Mesenteric fat pad (tissue), 1 donor: ENCODE measurements around the gene MUC5AC. TPM values are rescaled to one million over a fixed set of nuclear protein-coding genes. Genes with fewer than 3 reads are reported as not detected.

Source experiments
- DNase-seq: peaks from one replicate; pipeline ENCODE4 v3.0.0-alpha.2; 2020; ENCODE audit warnings: low spot score
- total RNA-seq: library from RNA; stranded (reverse); fragmentation: NEBNext Ultra II Directional; extraction: Animal tissue kit (Norgen Biotek cat#: 25700); gene quantifications from one replicate; pipeline ENCODE4 v1.2.1, GENCODE V29; 2021
- donor health status: DM: yes; HTN: yes; CAD: no.

MUC5AC gene
- total RNA-seq, 1 donor from 2014 or later, result not detected

DNA sequence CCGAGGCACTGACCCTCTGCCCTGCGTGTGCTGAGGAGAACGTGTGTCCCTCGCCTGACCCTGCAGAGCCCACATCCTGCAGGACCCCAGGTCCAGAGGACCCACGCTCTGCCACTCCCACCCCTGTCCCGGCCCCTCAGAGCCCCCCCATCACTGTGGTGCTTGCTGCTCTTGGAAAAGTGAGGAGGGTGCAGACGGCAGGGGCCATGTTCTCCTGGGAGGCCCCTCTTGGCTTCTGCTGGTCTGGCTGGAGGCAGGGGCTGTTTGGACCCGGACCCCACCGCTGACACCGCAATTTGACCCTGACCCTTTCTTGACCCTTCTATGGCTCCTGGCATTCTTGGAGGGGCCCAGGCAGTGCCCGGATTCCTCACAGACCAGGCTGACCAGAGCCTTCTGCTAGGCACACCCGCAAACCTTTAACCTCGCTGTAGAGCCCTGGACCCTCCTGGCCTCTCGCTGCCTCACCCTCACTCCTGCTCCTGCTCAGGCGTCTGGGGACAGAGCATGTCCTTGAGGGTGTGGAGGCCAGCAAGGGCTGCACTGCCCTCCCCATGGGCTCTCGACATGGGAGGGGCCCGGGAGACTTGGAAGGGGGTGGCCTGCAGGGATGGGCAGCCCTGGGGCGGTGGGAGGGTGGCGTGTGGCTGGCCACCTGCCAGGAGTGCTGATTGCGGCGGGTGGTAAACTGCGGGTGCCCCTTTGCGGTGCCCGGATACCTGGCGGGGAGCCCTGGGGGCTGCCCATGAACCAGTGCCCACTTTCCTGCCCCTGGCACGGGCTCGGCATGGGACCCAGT is 37.0 kb upstream of the MUC5AC start:
- no peak for DNase-seq

DNA sequence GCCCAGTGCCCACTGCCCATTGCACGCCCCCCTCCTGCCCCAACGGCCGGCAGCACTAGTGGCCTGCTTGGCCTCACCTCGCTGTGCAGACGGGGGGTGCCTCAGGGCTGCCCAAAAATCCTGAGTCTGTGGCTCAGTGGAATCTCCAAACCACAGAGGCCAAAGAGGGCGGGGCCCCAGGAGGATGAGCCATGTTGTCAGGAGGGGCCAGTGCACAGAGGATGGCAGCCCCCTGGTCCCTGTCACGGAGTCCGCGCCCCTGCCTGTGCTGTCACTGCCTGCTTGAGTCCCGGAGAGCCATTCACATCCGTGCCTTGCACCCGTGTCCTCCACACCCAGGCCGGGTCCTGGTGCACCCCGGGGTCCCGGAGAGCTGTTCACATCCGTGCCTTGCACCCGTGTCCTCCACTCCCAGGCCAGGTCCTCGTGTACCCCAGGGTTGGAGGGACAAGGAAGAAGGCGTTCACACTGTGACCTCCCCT is 36.4 kb upstream of the MUC5AC start:
- no peak for DNase-seq

DNA sequence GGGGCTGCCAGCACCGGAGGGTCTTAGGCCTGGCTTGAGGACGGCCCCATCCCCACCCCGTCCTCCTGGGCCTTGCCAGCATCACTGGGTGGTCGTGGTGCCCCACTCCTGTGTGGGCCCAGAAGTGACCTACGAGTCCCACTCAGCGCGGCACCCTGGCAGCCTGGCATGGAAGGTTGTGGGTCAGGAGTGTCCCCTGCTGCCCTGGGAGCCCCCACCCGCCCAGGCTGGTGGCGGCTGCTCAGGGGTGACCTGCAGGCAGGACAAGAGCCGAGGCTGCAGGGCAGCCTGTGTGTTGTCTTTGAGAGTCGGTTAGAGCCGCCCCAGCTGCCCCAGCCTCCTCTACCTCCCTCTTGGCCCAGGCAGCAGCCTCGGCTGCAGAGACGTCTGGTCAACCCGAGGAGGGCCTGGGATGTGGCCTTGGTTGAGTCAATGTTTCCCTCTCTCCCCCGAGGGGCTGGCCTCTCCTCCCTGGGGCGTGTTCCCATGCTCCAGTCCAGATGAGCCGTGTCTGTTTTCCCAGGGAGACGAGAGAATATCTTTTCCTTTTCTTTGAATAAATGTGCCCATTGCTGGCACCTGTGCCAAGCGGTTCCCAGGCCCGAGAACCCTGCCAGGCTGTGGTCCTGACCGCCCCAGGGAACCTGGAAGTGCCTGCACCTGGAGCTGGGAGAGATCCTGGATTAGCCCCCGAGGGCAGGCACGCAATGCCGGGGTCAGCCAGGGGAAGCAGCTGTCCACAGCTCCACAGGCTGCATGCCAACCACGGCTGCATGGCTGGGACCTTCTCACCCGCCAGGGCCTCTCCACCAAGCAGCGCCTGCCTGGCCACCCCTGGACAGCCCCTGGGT is 35.7 kb upstream of the MUC5AC start:
- no peak for DNase-seq

DNA sequence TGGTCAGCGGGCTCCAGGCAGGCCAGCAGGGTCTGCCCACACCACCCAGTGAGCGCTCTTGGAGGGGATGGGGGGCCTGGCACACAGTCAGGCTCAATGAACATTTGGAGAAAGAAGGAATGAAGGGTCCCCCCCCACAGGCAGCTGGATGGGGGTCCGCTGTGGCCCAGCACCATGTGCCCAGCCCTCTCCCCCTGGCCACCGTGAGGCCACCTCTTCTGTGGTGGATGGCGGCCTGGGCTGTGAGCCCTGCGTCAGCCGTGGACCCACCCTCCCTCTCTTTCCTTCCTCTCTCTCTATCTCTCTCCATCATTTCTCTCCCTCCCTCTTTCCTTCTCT is 35.1 kb upstream of the MUC5AC start:
- DNase-seq, result no peak

DNA sequence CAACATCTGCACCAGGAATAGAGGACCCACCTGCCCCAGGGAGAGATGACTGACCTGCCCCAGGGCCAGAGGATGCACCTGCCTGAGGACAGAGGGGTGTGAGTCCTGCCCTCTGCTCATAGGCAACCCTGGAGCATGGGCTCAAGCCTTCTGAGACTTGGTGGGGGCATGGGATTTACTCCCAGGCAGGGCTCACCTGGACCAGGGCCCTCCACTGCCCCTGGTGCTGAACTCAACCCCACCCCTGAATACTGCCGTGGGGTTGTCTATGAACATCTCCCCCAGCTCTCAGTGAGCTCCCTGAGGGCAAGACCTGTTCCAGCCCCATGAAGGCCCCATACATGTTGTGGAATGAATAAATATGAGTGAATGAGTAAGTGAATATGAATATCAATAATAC is 33.8 kb upstream of the MUC5AC start:
- no peak for DNase-seq

DNA sequence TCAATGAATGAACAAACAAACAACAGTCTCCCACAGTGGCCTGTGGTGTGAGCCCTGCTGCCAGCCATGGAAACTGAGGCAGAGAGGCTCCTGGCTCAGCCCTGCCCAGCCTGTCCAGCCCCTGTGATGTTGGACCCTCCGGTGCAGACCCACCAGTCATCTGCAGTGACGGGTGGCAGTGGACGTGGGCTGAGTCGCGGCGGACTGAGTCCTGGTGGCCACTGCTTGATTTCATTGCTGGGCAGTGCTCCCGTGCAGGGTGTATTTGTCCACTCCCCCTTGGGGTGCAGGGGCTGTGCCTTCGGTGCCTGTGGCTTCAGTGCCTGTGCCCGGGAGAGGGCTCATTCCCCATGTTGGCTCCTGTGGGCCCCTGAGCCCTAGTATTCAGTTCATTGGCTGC is 31.9 kb upstream of the MUC5AC start:
- no peak for DNase-seq

DNA sequence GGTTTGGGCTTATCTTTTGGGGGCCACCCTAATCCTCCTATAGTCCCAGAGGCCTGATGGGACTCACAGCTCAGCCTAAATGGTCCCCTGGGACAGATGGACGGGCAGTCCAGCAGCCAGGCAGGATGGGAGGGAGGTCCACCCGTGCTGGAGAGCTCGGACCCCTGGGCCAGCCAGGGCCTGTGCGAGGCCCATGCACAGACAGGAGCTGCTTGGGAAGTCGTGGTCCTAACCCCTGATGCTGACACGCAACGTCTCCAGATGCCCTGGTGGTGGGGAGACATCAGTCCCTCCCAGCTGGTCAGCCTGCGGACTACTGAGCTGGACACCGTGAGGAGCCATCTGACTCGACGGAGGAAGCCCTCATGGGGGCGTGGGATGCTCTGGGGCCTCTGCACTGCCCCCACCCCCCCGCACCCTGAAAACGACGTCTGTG is 31.2 kb upstream of the MUC5AC start:
- DNase-seq, result no peak

DNA sequence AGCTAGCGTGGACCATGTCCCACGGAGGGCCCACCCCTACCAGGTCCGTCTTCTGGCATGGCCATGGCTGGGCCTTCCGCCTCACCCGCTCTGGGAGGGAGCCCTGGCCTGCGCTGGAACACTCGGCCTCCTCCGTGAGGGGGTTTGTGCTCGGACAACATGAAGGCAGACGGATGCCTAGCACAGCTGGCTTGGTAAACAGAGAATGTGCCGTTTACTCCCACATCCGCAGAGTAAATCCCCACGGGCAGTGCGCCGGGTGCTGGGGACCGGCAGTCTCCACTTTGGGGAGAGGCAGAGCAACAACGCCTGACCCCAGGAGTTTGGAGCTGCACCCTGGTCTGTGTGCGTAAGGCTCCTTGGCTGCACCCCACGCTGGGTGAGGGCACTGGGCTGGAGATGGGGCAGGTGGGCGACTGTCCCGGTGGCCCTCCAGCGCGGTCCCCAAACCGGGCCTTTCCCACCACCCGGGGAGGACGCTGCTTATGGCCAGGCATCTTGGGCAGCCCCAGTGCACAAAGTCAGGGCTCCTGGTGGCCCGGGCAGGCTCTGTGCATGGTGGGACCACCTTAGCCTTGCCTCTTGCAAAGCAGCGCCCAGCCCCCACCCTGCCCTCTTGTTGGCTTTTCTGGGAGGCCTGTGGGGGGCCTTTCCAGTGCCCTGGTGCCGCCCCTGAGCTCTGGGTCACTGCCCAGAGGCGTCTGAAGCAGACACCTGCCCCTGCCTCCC is 30.7 kb upstream of the MUC5AC start:
- peak; percentile 88 for DNase-seq

DNA sequence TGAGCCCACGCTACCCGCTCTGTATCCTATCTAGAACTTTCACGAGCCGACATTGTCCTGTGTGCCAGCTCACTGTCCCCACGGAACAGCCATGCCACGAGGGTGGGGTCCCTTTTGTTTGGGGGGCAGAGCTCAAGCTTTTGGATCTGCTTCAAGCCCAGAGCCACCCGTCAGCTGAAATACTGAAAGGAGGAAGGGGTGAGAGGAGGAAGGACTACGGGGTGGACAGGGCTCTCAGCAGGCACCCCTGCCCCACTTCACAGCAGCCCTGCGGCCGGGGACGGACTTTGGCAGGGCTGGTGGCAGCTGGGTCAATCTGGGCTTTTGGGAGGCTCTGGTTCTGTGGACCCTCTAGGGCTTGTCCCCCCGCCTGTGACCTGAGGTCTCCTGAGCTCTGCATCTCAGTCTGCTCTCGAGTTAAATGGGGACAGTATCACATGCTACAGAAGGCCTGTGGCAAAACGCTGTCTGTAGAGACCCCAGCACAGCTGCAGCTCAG is 30.0 kb upstream of the MUC5AC start:
- no peak for DNase-seq

DNA sequence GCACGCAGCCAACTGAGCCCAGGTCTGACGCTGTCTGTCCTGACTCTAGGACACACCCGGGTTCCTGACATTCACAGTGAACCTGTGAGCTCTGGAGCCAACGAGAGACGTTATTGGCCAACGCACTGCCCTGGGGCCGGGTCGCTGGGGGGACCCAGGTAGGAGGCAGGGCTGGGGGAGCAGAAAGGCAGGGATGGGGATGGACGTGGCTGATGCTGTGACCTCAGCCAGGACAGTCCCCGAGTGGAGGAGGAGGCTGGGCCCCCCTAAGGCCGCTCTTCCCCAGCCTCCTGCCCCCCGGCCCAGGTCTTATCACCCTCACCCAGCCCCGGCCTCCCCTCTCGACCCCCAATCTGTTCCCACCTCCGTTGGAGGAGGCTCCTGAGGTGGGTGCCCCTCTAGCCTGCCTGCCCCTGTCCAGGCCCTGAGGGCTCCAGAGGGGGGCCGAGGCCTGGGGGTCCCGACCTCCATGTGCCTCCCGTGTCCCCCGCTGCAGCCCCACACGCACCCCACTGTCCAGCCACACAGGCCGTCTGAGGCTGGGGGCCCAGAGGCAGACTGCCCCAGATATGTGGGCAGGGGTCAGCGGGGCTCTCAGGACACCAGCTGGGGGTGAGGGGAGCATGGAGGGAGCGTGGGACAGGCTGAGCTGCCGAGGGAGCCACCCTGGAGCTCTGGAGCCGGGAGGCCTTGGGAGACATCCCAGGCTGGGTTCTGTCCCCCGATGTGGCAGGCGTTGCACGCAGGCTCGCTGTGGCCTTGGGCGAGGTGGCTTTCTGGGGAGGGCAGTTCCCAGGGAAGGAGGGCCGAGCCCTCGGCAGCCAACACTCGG is 29.2 kb upstream of the MUC5AC start:
- no peak for DNase-seq

DNA sequence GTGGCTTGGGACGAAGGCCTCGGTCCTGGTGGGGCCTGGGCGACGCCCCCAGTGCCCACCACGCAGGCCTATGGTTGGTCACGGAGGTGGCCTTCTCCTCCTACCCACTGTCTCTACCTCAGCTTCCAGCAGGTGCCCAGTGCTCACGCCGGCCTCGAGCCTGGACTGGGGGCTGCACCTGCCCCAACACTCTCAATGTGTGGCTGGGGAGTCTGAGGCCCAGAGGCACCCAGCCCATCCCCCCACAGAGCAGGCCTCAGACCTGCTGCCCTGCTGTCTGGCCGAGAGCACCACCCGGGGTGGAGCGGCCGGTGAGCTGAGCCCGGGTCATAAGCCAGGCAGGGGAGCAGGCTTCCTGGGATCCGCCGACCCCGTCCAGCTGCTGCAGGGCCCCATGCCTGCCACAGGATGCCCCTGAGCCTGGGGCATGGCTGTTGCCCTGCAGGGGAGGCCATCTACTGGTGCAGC is 28.6 kb upstream of the MUC5AC start:
- no peak for DNase-seq

DNA sequence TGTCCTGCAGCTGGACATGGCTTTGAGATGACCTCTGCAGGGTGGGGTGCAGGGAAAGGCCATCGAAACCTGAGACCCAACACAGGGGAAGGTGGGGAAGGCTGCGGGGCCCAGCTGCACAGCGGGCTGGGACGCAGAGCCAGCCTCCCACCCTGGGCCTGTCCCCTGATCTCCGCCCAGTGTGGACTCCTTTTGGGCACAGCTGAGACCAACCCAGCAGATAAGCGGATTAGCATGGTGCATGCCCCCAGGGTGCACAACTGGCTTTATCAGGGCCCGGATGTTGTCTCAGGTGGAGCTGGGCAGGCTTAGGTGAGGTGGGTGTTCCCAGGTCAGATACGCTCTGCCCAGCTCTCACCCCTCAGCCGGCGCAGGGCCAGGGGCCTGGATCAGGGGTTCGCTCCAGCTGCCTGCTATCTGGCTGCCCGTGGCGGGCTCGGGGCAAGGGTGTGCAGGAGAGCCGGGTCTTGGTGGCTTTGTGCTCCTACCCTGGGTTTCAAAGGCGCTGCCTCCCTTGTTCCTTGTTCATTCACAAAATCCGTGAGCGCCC is 28.1 kb upstream of the MUC5AC start:
- DNase-seq, result no peak

DNA sequence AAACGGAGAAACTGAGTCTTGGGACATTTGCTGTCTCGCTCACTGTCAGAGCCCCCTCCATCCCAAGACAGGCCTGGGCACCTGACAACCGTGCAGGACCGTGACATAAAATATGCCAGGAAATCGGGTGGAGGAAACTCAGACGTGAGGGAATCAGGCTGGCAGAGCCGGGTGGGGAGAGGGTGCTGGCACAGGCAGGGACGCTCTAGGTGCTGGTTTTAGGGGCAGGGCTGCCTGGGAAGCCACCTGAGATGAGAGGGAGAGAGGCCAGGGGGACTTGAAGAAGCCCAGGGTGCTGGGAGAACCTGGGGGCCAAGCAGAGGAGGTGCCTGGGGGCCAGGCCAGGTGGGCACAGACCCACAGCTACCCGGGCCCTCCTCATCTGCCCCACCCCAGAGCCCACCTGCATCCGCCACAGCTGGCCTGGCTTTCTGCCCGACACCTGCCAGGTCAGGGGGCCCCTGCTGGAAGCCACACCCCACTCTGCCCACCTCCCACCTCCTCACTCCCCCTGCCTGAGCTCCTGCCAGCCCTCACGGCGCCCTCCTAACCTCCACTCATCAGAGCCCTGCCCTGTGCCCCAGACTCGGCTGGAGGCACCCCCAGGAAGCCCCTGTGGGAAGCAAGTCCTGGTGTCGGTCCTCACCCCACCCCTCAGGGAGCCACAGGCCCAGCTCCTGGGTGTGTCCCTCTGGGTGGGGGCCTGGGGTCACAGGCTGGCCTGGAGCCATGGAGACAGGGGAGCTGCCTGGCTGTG is 27.3 kb upstream of the MUC5AC start:
- no peak for DNase-seq

DNA sequence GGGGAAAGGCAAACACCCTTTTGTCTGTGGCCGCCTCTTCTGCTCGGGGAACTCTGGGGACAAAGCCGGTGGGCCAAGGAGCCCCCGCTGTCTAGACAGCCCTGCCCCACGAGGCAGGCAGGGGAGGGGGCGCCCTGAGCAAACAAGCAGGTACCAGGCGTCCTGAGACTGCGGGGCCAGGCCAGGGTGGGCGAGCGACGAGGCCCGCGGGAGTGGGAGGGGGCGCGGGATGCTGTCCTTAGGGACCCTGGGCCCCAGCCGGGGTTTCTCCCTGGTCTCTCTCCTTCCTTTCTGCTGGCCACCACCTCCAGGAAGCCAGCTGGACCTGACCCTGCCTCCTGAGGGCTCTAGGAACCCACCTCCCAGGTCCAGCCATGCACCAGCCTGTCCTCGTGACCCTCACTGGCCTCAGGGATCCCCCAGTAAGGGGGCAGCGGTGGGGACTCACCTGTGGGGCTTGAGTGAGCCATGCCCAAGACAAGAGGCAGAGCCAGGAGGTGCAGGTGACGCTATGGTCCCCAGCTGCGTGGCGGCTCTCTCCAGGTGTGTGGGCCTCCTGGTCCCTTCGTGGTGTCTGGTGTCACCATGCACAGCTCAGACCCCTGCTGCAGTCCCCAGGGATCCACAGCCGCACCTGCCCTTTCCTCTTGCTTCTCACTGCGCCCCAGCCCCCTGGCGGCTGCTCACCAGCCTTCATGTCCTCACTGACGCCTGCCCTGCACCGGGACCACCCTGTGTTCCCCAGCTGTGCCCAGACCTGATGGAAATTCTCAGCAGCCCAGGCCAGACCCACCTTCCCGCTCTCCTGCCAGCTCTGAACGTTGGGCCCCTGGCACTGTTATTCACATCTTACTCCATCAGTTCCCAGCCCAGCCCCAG is 26.5 kb upstream of the MUC5AC start:
- no peak for DNase-seq

DNA sequence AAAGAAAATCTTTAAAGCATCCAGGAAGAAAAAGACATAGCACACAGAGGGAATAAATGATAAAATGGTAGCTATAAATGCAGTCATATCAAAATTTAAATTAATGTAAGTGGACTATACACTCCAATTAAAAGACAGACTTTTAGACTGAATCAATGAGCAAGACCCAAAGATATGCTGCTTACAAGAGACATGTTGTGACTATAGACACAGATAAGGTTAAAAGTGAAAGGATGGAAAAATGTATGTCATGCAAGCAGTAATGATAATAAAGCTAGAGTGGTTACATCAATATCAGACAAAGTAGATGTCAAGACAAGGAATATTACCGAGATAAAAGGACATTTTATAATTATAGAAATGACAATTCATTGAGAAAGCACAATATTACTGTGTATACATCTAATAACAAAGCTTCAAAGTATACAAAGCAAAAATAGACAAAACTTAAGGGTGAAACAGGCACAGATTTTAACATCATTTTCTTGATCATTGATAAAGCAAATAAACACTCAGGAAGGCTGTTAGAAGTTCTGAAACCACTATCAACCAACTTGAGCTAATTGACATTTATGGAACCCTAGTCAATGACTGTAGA is 22.8 kb upstream of the MUC5AC start:
- DNase-seq, result no peak

DNA sequence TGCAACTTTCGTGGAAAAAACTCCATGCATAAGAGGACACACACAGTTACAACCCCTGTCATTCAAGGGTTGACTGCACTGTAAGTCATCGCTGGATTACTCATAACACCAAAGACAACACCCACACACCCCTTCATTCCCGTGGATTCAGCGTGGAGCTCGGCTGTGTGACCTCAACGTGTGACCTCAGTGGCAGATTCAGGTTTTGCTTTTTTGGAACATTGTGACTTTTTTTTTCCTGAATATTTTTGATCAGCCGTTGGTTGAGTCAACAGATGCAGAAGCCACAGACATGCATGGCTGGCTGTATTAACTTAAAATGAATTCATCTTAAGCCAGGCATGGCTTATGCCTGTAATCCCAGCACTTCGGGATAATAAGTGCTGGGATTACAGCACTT is 19.7 kb upstream of the MUC5AC start:
- no peak for DNase-seq

DNA sequence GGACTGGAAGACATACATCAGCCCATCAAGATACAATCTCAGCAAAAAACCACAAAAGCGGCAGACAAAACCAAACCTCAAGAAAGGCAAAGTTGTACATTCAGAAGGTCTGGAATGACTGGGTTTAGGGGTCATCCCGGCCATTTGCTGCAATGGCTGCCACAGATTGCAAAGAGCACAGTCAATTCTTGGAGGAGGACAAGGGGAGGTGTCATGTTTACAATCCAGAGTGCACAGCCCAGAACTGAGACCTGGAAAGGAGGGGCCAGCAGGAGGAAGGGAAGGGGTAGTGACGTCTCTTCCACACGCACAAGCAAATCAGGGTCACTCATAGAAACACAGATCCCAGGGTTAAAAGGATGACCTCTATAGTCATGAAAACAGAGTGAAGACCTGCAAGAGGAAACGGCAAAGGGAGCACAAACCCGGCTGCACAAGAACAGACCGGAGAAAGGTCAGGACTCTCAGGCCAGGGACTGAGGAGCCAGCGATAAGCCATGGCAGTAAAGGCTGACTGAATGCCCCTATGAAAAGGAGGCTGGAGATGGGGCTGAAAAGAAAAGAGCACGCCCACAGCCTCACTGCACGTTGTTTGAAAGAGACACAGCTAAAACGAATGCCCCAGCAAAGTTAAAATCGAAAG is 18.2 kb upstream of the MUC5AC start:
- no peak for DNase-seq
